ENCODE measurements around the gene GNB5.

GRCh38 chr15:52172869-52173268, 18.3 kb downstream of the GNB5 start:
- TF ChIP-seq POLR2AphosphoS5 (IDR thresholded peaks at IDR 0.05) (no peak), CTCF (IDR thresholded peaks at IDR 0.05) (no peak)
